HepG2 (cell line): ENCODE results near the gene TTN. TPM values are rescaled to one million over a fixed set of nuclear protein-coding genes. Genes with fewer than 3 reads are reported as not detected.

Source experiments
- CC2D1A ChIP-seq: sonication (generic); formaldehyde crosslinking; IDR thresholded peaks from 2 replicates; pipeline ENCODE4 v1.8.1; 2023; ENCODE audit warnings: mild to moderate bottlenecking, missing genetic modification reagents
- CERS6 ChIP-seq: sonication (generic); formaldehyde crosslinking; IDR thresholded peaks from 2 replicates; pipeline ENCODE4 v1.5.0; 2020; ENCODE audit warnings: missing genetic modification reagents
- DR1 ChIP-seq: sonication (generic); formaldehyde crosslinking; IDR thresholded peaks from 2 replicates; pipeline ENCODE4 v1.8.0; 2021; ENCODE audit warnings: mild to moderate bottlenecking, missing genetic modification reagents, inconsistent platforms
- ELF1 ChIP-seq: sonication (generic); formaldehyde crosslinking; IDR thresholded peaks from 2 replicates; pipeline ENCODE4 v1.4.0; 2020; ENCODE audit warnings: missing genetic modification reagents
- ELF4 ChIP-seq: sonication (generic); formaldehyde crosslinking; IDR thresholded peaks from 2 replicates; pipeline ENCODE4 v1.5.0; 2020; ENCODE audit warnings: missing genetic modification reagents, mild to moderate bottlenecking, moderate library complexity, borderline replicate concordance
- FUBP1 ChIP-seq: sonication (generic); formaldehyde crosslinking; IDR thresholded peaks from 2 replicates; pipeline ENCODE4 v1.5.1; 2020; ENCODE audit warnings: missing genetic modification reagents, mild to moderate bottlenecking, borderline replicate concordance
- NBN ChIP-seq: fragments of 450-650 bp; conservative IDR thresholded peaks from 2 replicates; pipeline ENCODE4 v1.6.1; 2017
- NFIC ChIP-seq: IDR thresholded peaks from 2 replicates; pipeline ENCODE4 v1.6.1; 2012; ENCODE audit warnings: mild to moderate bottlenecking, low read length, inconsistent platforms
- STAG1 ChIP-seq: sonication (generic); formaldehyde crosslinking; IDR thresholded peaks from 2 replicates; pipeline ENCODE4 v1.4.0; 2020; ENCODE audit warnings: missing genetic modification reagents
- TBX3 ChIP-seq: fragments of 450-650 bp; IDR thresholded peaks from 2 replicates; pipeline ENCODE4 v1.6.1; 2017; ENCODE audit warnings: antibody characterized with exemption, mild to moderate bottlenecking, inconsistent platforms, borderline replicate concordance
- TP53 ChIP-seq: sonication (generic); formaldehyde crosslinking; conservative IDR thresholded peaks from 2 replicates; pipeline ENCODE4 v1.4.0; 2020; ENCODE audit warnings: missing genetic modification reagents
- ZBTB38 ChIP-seq: sonication (generic); formaldehyde crosslinking; IDR thresholded peaks from 2 replicates; pipeline ENCODE4 v1.5.1; 2020; ENCODE audit warnings: mild to moderate bottlenecking, missing genetic modification reagents
- ZGPAT ChIP-seq: IDR thresholded peaks from 2 replicates; pipeline ENCODE4 v1.6.1; 2016; ENCODE audit warnings: mild to moderate bottlenecking
- ZNF253 ChIP-seq: sonication (generic); formaldehyde crosslinking; IDR thresholded peaks from 2 replicates; pipeline ENCODE4 v1.8.0; 2022; ENCODE audit warnings: mild to moderate bottlenecking, missing genetic modification reagents, borderline replicate concordance
- ZNF501 ChIP-seq: sonication (generic); formaldehyde crosslinking; IDR thresholded peaks from 2 replicates; pipeline ENCODE4 v1.5.1; 2020; ENCODE audit warnings: mild to moderate bottlenecking, moderate library complexity, missing genetic modification reagents
- ZNF557 ChIP-seq: sonication (generic); formaldehyde crosslinking; IDR thresholded peaks from 2 replicates; pipeline ENCODE4 v1.4.0; 2020; ENCODE audit warnings: missing genetic modification reagents
- ZNF646 ChIP-seq: sonication (generic); formaldehyde crosslinking; IDR thresholded peaks from 2 replicates; pipeline ENCODE4 v1.9.0; 2021; ENCODE audit warnings: mild to moderate bottlenecking, missing genetic modification reagents
- ZNF720 ChIP-seq: sonication (generic); formaldehyde crosslinking; IDR thresholded peaks from 2 replicates; pipeline ENCODE4 v1.4.0; 2020; ENCODE audit warnings: missing genetic modification reagents
- ZNF800 ChIP-seq: sonication (generic); formaldehyde crosslinking; IDR thresholded peaks from 2 replicates; pipeline ENCODE4 v1.4.0; 2020; ENCODE audit warnings: missing genetic modification reagents
- polyA plus RNA-seq, 8 experiments: library from polyadenylated mRNA; depleted of rRNA in 3 of 8; stranded (reverse) in 7 of 8; unstranded in 1 of 8; fragments of >200 nt; fragmentation: Illumina TruSeq in 4 of 8; extraction: Trizol in 4 of 8; gene quantifications; 2 replicates each; pipeline versions ENCODE4 v1.2.1 to v1.2.3, GENCODE V29; 2011 to 2016; ENCODE audit warnings: low read depth in 4 of 8, missing spikeins in 1 of 8, mixed read lengths in 1 of 8; ENCODE audit not compliant: insufficient read depth in 1 of 8
- total RNA-seq, 5 experiments: library from RNA; depleted of rRNA; stranded (reverse); fragments of >200 nt; fragmentation: Illumina TruSeq; extraction: Trizol; gene quantifications; 2 replicates each; pipeline ENCODE4 v1.2.3, GENCODE V29; 2016; ENCODE audit warnings: low read depth in 1 of 5

Gene TTN
- total and polyA plus RNA-seq, 2 of the 13 experiments (the other 11 are each of a cell fraction or from before 2014, with no cell fraction given), result under 0.01 TPM

DNA sequence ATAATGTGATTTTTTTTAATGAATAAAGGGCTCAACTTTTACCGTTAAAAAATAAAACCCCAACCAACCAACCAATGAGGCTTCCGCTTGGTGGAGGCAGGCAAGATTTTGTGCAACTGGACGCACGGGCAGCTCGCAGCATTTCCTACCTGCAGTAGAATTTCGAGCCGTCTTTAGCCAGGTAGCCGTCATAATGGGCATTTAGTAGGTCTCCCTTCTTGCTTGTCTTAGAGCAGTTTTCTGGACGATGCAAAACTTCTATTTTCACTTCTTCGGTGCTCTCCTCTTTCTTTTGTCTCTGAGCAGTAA lies 329.1 kb downstream of the TTN start (continued):
- TF ChIP-seq ZNF720 (CRISPR knock-in tag), result no peak
- TF ChIP-seq ZBTB38 (CRISPR knock-in tag), result no peak
- TF ChIP-seq ELF4 (CRISPR knock-in tag), result 0 out of 2 replicates have a peak, but pooled peaks have one; percentile 4
- no peak for TF ChIP-seq ZNF501
- no peak for TF ChIP-seq ZNF646 (CRISPR knock-in tag)
- TF ChIP-seq ZNF253 (CRISPR knock-in tag), result no peak
- no peak for TF ChIP-seq TP53 (CRISPR knock-in tag)
- TF ChIP-seq ELF1 (CRISPR knock-in tag), result 0 out of 2 replicates have a peak, but pooled peaks have one; percentile 0
- TF ChIP-seq TBX3, result no peak
- peak; percentile 85; the same call in 1 of the 2 replicates for TF ChIP-seq ZNF557 (CRISPR knock-in tag)
- TF ChIP-seq NBN, result no peak
- no peak for TF ChIP-seq ZGPAT
- TF ChIP-seq STAG1 (CRISPR knock-in tag), result no peak
- no peak for TF ChIP-seq CC2D1A (CRISPR knock-in tag)
- TF ChIP-seq DR1 (CRISPR knock-in tag), result no peak
- no peak for TF ChIP-seq FUBP1
- peak; percentile 52; the same call in 1 of the 2 replicates for TF ChIP-seq ZNF800 (CRISPR knock-in tag)
- 0 out of 2 replicates have a peak, but pooled peaks have one; percentile 12 for TF ChIP-seq NFIC
- 0 out of 2 replicates have a peak, but pooled peaks have one; percentile 35 for TF ChIP-seq CERS6
